HG03521 (cell line): Measurements from ENCODE around the gene NMT1.

Experiments used
- ATAC-seq: cut with Tn5 transposase; IDR thresholded peaks from one replicate; pipeline ENCODE4 v1.9.1; 2021; ENCODE audit warnings: mild to moderate bottlenecking, moderate library complexity; ENCODE audit not compliant: unreplicated experiment

Gene NMT1

GRCh38 chr17:45149037-45149668, 88.0 kb downstream of the NMT1 start:
- no peak for ATAC-seq

- ATAC-seq: no peak
Observed at GRCh38 chr17:45149669-45150664, 88.8 kb downstream of the NMT1 start.

- no peak for ATAC-seq
Observed at GRCh38 chr17:45150911-45151809, 90.0 kb downstream of the NMT1 start.

- no peak for ATAC-seq
Observed at GRCh38 chr17:45155029-45155428, 93.9 kb downstream of the NMT1 start.

- no peak for ATAC-seq
Observed at GRCh38 chr17:45155483-45155882, 94.4 kb downstream of the NMT1 start.

- ATAC-seq: no peak
Observed at GRCh38 chr17:45156242-45156641, 95.1 kb downstream of the NMT1 start.
